HG03045 (cell line): Measurements from ENCODE around the gene LRIT3.
"Not testable (repeated sequence)": the region's sequence is repeated elsewhere in the genome, so short reads cannot be mapped to it uniquely, and the experiment has no call there.

Experiments
- ATAC-seq: cut with Tn5 transposase; IDR thresholded peaks from one replicate; pipeline ENCODE4 v1.9.1; 2021; ENCODE audit warnings: mild to moderate bottlenecking, moderate library complexity; ENCODE audit not compliant: unreplicated experiment

The LRIT3 gene

GRCh38 chr4:109848501-109848900 is 594 bp downstream of the LRIT3 start:
- ATAC-seq = no peak

GRCh38 chr4:109850601-109851000 is 2.7 kb downstream of the LRIT3 start:
- no peak for ATAC-seq

GRCh38 chr4:109859426-109860300 is 11.8 kb downstream of the LRIT3 start:
- ATAC-seq = not testable (repeated sequence)

- no peak for ATAC-seq
Observed at GRCh38 chr4:109861271-109861670, 13.4 kb downstream of the LRIT3 start.

- no peak for ATAC-seq
Observed at GRCh38 chr4:109861916-109862511, 14.1 kb downstream of the LRIT3 start.

GRCh38 chr4:109864134-109864533 is 16.2 kb downstream of the LRIT3 start:
- no peak for ATAC-seq

- no peak for ATAC-seq
Observed at GRCh38 chr4:109870061-109870460, 22.2 kb downstream of the LRIT3 start.

- no peak for ATAC-seq
Observed at GRCh38 chr4:109872065-109872464, 24.2 kb downstream of the LRIT3 start.

GRCh38 chr4:109872950-109873656 is 25.2 kb downstream of the LRIT3 start:
- no peak for ATAC-seq

GRCh38 chr4:109873791-109874514 is 26.0 kb downstream of the LRIT3 start:
- no peak for ATAC-seq

GRCh38 chr4:109875106-109875505 is 27.2 kb downstream of the LRIT3 start:
- no peak for ATAC-seq

GRCh38 chr4:109875553-109875952 is 27.6 kb downstream of the LRIT3 start:
- not testable (repeated sequence) for ATAC-seq

GRCh38 chr4:109876634-109877265 is 28.8 kb downstream of the LRIT3 start:
- no peak for ATAC-seq

- peak; percentile 60 for ATAC-seq
Observed at GRCh38 chr4:109877400-109877799, 29.5 kb downstream of the LRIT3 start.

GRCh38 chr4:109878355-109878754 is 30.4 kb downstream of the LRIT3 start:
- ATAC-seq = no peak

GRCh38 chr4:109879081-109879480 is 31.2 kb downstream of the LRIT3 start:
- no peak for ATAC-seq

- ATAC-seq = no peak
Observed at GRCh38 chr4:109879636-109880314, 31.9 kb downstream of the LRIT3 start.

- ATAC-seq = no peak
Observed at GRCh38 chr4:109886303-109886702, 38.4 kb downstream of the LRIT3 start.

GRCh38 chr4:109887071-109887470 is 39.2 kb downstream of the LRIT3 start:
- ATAC-seq = no peak

GRCh38 chr4:109890076-109890475 is 42.2 kb downstream of the LRIT3 start:
- ATAC-seq = no peak
